NCI-H510A (cell line): Measurements from ENCODE around the gene ATP2A1.

Source experiments
- DNase-seq: peaks from one replicate; lab custom pipeline; 2025; lab: John Stamatoyannopoulos, UW

ATP2A1 gene

DNA sequence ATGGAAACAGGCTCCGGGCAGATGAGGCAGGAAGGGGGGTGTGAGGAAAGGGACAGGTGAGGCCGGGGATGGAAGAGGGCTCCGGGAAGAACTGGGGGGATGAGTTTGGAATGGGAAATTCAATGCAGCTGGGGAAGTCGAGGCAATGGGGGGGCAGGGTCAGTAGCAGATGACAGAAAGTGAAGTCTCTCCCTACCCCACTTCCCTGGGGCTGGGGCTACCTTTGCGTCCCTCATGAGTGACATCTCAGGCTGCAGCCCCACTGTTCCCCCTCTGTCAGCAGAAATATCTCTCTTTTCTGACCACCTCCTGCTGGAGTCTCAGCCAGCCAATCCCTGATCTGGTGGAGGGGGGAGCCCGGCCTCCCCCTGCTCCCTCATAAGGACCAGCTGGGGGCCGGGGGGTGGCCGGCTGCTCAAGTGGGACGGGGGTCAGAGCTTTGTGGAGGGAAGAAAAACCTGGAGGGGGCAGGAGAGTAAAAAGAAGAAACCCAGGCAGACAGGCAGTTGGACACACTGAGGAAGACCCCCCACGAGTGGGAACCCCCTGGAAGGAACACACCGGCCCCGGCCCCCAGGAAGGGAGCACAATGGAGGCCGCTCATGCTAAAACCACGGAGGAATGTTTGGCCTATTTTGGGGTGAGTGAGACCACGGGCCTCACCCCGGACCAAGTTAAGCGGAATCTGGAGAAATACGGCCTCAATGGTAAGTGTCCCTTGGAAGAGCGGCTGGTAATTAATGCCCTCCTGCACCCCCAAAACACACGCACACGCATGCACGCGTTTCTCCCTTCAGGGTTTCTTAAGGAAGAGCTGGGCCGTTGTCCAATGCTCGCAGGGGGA lies at the start of gene ATP2A1:
Gene ATP2A1 (plus strand): TSS at position 406 of the 844 bp plus-strand sequence. CDS start 184 bp downstream, at position 590.
- no peak for DNase-seq

DNA sequence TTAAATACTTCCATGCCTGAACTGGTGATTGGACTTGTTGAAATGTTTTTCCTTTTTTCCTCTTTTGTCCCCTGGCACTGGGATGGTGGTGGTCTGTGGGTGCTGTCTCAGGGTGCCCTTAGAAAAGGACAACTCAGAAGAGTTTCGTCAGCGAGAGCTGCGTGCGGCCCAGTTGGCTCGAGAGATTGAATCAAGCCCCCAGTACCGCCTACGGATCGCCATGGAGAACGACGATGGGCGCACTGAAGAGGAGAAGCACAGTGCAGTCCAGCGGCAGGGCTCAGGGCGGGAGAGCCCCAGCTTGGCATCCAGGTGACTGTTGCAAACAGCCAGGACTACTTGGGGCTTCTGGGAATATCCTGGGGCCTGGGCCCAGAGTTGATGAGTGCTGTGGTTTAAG lies 48.5 kb upstream of the ATP2A1 start:
- no peak for DNase-seq

DNA sequence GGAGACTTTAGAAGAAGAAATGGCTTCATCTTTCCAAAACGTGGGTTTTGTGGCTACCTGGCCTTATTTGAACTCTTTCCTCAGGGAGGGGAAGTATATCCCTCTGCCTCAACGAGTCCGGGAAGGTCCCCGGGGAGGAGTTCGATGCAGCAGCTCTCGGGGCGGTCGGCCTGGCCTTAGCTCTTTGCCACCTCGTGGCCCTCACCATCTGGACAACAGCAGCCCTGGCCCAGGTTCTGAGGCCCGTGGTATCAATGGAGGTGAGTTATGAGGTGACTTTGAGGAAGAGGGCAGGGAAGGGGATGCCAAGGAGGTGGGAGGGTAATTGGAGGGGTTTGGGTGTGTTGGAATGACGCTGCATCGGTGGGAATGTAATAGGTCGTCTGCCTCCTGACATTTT lies 47.8 kb upstream of the ATP2A1 start:
- DNase-seq = no peak

DNA sequence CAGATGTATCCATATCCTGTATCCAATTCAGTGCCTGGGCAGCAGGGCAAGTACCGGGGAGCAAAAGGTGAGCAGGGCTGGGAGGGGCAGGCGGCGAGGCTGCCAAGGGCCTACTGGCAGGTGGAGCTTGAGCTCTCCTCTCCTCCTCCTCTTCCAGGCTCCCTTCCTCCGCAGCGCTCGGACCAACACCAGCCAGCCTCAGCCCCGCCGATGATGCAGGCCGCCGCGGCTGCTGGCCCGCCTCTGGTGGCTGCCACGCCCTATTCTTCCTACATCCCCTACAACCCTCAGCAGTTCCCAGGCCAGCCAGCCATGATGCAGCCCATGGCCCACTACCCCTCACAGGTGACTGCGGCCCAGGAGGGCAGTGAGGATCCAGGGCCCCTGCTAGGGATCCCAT lies 43.9 kb upstream of the ATP2A1 start:
- no peak for DNase-seq

DNA sequence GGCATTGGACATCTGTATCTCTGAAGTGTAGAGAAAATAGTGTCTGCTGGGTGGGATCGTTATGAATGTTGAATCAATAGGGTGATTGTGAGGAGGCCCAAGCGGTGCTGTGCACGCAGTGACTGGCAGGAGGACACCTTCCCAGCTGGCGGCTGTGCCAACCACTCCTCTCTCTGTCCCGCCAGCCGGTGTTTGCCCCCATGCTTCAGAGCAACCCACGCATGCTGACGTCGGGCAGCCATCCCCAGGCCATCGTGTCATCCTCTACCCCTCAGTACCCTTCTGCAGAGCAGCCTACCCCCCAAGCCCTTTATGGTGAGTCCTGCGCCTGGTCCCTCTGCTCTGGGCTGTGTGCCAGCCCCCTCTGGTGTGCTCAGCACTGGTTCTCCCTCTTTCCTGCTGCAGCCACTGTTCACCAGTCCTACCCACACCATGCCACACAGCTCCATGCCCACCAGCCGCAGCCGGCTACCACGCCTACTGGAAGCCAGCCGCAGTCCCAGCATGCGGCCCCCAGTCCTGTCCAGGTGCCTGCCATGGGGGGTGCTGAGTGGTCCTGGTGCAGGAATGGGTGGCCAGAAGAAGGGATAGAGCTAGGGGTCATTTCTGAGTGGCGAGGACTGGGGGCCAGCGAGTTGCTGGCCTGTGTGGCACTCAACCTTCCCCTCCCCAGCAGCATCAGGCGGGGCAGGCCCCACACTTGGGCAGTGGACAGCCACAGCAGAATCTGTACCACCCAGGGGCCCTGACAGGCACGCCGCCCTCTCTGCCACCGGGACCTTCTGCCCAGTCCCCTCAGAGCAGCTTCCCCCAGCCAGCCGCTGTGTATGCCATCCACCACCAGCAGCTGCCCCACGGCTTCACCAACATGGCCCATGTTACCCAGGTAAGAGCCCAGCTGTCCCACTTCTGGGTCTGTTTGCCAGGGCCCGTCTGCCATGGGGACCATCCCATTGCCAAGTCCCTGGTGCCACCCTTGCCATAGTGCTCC lies 43.1 kb upstream of the ATP2A1 start:
- no peak for DNase-seq

DNA sequence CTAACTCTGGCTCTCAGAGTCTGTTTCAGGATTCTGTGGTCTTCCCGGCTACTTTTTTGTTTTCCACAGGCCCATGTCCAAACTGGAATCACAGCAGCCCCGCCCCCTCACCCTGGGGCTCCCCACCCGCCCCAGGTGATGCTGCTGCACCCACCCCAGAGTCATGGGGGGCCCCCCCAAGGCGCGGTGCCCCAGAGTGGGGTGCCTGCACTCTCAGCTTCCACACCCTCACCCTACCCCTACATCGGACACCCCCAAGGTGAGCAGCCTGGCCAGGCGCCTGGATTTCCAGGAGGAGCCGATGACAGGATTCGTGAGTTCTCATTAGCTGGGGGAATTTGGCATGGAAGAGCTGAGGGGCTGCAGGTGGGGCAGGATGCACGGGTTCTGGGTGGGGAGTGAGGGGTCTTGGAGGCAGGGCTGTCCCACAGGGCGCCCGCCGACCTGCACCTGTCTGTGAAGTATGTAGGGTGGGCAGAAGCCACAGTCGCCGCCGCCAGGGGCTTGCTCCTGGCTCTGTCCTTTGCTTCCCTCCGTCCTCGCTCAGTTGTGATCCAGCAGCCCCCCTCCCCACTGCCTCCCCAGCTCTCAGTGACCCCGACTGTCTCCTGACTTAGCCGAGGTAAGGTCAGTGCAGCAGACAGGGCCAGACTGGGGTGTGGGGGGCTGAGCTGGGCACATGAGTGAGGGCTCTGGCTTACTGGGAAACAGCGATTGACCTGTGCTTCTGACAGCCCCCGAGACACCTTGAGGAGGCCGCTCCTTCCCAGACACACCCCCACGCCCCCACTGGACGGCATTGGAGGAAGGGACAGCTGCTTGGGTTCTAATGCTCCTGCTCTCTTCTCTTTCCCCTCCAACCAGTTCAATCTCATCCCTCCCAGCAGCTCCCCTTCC lies 42.2 kb upstream of the ATP2A1 start:
- no peak for DNase-seq

DNA sequence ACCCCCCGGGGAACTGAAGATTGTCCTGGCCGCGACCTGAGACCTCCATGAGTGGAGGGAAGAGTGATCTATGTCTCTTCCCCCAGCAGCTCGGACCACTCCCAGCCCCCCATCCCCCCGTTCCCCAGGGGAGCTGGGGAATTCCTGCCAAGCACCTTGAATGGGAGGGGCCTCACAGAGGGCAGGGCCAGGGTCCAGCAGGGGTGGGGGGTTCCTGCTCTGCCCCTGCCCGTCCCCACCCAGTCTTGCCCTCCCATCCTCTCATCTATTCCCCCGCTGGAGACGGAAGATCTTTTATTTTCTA lies 41.6 kb upstream of the ATP2A1 start:
- DNase-seq = no peak

DNA sequence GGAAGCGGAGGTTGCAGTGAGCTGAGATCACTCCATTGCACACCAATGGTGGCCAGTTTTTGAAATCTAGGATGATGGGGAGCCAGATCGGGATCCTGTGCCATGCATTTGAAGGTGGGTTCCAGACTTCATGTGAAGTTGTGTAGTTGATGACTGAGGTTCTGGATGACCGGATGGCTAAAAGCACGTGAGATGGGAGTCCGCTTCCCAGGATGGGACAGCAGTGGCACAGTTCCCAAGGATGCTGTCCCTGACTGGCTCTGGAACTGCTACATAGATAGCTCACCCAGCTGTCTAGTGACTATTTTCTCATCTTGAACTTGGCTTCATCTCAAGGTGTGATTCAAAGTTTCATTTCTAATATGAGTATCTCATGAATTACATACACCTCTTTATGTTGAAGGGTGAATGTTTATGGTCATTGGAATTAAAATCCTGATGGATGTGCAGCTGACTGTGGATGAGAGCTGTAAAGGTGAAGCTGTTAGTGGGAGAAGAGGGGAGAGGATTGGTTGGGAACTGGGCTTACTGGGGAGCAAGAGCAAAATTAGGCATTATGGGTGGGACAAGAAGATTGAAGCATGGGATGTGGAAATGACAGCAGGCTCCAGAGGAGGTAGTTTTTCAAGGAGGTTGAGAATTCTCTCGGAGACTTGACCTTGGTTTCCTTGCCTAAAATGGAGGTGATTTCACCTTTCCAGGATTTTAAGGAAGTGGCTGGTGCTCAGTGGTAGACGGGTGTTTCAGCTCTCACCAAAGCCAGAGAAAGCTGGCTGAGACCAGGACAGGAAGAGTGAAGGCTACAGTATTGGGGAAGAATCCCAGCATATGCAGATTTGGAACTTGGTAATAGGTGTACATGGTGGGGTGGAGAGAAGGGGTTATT lies 40.4 kb upstream of the ATP2A1 start:
- DNase-seq = no peak

DNA sequence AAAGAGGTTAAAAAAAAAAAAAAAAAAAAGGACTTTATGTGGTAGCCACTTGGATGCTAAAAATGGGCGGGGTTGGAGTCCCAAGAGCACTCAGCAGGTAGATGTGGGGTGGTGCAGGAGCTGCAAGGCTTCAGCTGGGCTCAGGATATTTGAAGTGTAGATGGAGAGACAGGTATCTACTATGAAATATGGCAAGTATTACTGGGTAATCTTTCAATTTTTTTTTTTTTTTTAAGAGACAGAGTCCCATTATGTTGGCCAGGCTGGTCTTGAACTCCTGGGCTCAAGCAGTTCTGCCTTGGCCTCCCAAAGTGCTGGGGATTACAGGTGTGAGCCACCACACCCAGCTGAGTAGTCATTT lies 39.8 kb upstream of the ATP2A1 start:
- no peak for DNase-seq

DNA sequence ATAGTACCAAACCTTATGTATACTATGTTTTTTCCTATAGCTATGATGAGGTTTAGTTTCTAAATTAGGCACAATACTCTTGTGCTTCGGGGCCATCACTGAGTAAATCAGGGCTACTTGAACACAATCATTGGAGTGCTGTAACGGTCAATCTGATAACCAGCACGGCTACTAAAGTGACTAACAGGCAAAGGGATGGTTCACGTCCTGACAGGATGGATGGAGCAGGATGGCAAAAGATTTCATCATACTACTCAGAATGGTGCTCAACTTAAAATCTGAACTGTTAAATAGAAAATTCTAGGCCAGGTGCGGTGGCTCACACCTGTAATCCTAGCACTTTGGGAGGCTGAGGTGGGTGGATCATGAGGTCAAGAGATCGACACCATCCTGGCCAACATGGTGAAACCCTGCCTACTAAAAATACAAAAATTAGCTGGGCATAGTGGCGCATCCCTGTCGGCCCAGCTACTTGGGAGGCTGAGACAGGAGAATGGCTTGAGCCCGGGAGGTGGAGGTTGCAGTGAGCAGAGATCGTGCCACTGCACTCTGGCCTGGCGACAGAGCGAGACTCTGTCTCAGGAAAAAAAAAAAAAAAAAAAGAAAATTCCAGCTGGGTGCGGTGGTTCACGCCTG lies 39.2 kb upstream of the ATP2A1 start:
- no peak for DNase-seq

DNA sequence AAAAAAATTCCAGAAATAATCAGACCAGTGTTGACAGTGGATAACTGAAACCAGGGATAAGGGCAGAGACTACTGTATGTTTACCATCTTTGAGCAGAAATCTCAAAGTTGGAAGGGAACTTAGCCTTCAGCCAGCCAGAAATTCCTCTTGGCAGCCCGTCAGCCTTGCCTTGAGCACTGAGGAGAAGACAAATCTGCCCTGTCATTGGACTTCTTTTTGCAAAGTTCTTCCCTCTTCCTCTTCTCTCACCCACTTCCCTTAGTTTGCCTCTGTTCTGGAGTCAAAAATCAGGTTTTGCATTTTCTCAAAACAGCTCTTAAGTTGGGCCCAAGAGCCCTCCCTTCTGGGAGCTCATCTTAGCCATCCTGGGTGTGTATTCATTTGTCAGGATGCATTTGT lies 38.4 kb upstream of the ATP2A1 start:
- DNase-seq = no peak

DNA sequence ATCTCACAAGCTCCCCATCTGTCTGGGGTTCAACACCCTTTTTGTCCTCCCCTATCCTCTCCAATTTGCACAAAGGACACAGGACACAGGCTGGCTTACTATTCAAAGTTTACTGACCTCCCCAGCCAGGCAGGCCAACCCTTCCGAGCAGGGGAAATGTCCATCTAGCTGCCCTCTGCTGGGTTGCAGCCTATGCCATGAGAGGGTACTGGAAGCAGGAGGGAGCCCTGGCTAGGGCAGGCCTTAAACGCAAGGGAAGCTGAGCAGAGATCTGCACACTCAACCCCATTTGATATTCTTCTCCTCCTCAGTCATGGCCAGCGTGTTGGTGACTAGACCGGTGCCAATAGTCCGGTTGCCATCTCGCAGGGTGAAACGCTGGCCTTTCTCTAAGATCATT lies 35.6 kb upstream of the ATP2A1 start:
- DNase-seq = no peak

DNA sequence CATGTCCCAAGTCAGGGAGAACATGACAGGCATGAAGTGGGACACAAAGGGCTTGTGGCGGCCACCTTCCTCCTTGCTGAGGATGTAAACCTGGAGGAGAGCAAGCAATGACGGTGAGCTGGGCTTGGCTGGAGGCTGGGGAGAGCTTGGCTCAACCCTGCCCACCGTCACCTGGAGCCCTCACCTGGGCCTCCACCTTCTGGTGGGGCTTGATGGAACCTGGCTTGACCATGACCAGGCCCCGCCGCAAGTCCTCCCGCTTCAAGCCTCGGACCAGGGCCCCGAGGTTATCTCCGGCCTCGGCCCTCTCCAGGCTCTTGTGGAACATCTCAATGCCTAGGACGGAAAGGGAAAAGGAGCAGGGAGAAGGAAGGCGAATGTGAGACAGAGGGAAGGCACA lies 34.5 kb upstream of the ATP2A1 start:
- DNase-seq = no peak

DNA sequence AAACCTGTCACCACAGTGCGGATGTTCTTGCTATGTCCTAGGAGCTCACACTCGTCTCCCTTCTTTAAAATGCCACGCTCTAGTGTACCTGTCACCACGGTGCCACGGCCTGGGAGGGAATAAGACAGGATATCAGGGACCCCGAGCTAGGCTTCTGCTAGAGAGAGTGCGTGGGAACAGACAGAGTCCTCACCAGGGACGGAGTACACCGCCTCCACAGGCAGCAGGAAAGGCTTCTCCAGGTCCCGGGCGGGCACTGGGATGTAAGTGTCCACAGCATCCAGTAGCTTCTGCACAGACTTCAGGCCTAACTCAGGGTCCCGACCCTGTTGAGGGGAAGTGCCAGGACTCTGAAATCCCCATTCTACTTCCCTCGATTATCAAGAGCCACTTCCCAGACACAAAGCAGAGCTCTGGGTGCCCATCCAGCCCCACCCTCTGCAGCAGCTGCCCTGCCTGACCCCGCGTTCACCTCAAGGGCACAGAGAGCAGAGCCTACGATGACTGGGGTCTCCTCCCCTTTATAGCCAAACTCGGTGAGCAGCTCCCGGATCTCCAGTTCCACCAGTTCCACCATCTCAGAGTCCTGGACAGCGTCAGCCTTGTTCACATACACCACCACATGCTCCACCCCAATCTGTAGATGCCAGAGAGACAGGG lies 33.9 kb upstream of the ATP2A1 start:
- DNase-seq = no peak

DNA sequence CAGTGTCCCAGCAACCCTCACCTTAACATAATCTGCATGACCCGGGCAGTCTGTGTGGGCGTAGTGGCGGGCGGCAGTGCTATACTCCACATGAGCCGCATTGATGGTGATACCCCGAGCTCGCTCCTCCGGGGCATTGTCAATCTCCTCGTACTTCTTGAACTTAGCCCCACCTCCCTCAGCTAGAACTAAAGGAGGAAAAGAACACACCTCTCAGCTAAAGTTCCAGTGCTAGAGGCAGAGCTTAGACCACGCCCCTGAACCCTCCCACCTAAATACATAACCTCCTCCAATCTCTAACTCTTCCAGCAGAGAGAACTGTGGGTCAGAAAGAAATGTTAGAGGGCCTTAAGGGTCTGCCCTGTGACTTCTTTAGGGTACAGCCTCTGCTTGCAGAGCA lies 33.0 kb upstream of the ATP2A1 start:
- DNase-seq = peak; percentile 35

DNA sequence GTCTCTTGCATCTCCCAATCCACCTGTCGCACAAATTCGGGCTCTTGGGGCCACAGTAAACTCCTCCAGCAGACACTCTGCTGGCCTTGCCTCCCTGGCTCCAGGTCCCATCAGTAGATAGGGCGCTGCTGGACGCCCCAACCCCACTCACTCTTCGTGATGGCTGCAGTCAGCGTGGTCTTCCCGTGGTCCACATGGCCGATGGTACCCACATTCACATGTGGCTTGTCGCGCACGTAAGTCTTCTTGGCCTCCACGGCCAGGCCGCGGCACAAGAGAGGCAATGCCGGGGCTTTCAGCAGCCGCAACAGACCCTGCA lies 32.6 kb upstream of the ATP2A1 start:
- no peak for DNase-seq

DNA sequence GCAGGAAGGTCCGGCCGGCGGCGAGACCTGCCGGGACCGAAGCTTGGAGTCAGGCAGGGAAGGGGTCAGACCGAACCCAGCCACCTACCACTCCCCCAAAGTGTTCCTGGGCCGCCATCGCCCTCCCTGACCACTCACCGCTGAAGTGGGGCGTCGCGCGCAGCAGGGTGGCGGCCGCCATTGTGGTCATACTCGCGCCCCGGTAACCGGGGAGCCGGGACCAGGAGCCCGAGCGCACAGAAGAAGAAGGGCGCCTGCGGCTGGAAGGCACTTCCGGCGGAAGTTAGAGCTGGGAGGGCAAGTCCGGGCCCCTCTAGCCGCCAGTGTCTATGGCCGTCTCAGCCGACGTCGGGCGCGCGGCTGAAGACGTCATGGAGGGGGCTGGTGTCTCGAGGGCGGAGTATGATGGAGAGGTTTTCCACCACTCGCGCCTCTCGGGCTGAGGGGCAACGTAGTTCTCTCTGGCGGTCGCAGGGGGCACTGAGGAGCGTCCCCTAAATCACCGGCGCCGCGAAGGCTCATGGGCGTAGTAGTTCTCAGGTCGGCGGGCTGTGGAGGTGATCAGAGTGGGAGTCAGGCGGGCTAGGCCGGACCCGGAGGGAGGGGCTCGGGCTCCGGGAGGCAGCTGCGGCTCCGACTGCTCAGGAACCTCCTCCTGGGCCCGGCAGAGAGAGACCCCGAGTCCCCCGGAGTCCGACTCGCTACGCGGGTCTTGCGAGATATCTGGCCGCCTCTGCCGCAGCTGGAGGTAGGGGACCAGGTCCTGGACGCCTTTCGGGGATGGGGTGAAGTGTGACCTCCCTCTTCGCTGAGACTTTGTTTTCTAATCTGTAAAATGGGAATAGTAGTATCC lies 32.0 kb upstream of the ATP2A1 start, which contains the start of gene TUFM:
Gene TUFM (minus strand): TSS at position 269 of the 853 bp plus-strand sequence. CDS start 79 bp downstream, at position 190.
- DNase-seq = peak; percentile 99

DNA sequence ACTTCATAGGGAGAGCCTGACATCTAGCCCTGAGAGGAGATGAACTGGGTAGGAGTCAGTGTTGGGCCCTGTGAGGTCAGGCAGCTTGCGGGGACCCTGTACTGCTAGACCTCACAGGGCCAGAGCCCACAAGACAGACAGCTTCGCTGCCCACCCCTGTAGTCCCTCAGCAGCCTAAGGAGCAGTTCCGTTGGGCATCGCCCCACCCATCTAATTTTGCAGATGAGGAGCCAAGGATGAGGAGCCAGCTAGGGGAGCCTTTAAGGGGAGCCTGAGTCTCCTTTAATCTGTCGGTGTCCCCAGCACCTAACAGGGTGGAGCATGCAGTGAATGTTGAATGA lies 31.4 kb upstream of the ATP2A1 start:
- DNase-seq = no peak

DNA sequence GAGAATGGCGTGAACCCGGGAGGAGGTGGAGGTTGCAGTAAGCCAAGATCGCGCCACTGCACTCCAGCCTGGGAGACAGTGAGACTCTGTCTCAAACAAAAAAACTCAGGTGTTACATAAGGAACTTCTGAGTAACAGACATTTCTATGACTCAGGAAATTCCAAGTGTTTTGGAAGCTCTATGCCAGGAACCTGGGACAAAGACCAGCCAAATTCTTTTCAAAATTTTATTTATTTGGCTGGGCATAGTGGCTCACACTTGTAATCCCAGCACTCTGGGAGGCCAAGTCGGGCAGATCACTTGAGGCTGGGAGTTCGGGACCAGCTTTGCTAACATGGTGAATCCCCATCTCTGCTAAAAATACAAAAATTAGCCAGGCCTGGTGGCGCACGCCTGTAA lies 19.9 kb upstream of the ATP2A1 start:
- no peak for DNase-seq
